Stimulated activated CD4-positive, alpha-beta T cell treated with anti-CD3 and anti-CD28 coated beads, Interleukin-12 subunit alpha, Interleukin-12 subunit beta, amount 100 ng/mL, for 4 hours (primary cell): ENCODE measurements around the gene CDC5L.

Experiments
- DNase-seq: peaks from one replicate; pipeline ENCODE4 v3.0.0-alpha.2; 2020

The CDC5L gene

GRCh38 chr6:44477293-44477894, 89.9 kb downstream of the CDC5L start:
- no peak for DNase-seq

- no peak for DNase-seq
Observed at GRCh38 chr6:44478158-44478557, 90.7 kb downstream of the CDC5L start.

GRCh38 chr6:44478591-44479254, 91.2 kb downstream of the CDC5L start:
- no peak for DNase-seq

- DNase-seq, result no peak
Observed at GRCh38 chr6:44480097-44480541, 92.6 kb downstream of the CDC5L start.

GRCh38 chr6:44481056-44481455, 93.5 kb downstream of the CDC5L start:
- no peak for DNase-seq

GRCh38 chr6:44481760-44482159, 94.3 kb downstream of the CDC5L start:
- DNase-seq, result no peak

- no peak for DNase-seq
Observed at GRCh38 chr6:44485601-44486401, 98.3 kb downstream of the CDC5L start.

GRCh38 chr6:44487002-44487401, 99.5 kb downstream of the CDC5L start:
- no peak for DNase-seq

- no peak for DNase-seq
Observed at GRCh38 chr6:44487586-44487985, 100.1 kb downstream of the CDC5L start.

- no peak for DNase-seq
Observed at GRCh38 chr6:44489910-44490604, 102.6 kb downstream of the CDC5L start.

GRCh38 chr6:44493132-44493531, 105.6 kb downstream of the CDC5L start:
- DNase-seq, result no peak

GRCh38 chr6:44493593-44493992, 106.1 kb downstream of the CDC5L start:
- DNase-seq, result no peak

GRCh38 chr6:44494011-44494501, 106.5 kb downstream of the CDC5L start:
- no peak for DNase-seq

GRCh38 chr6:44495036-44495901, 107.8 kb downstream of the CDC5L start:
- DNase-seq, result no peak

GRCh38 chr6:44496665-44497369, 109.3 kb downstream of the CDC5L start:
- no peak for DNase-seq

- no peak for DNase-seq
Observed at GRCh38 chr6:44497807-44498206, 110.3 kb downstream of the CDC5L start.

- no peak for DNase-seq
Observed at GRCh38 chr6:44498436-44498835, 110.9 kb downstream of the CDC5L start.

GRCh38 chr6:44499609-44500008, 112.1 kb downstream of the CDC5L start:
- DNase-seq, result no peak
